GM21390 (cell line): ENCODE data around the gene ADAM22.
A peak's percentile ranks its signal among the peaks of the same experiment; 100 is the strongest.

Experiments
- ATAC-seq: cut with Tn5 transposase; IDR thresholded peaks from one replicate; pipeline ENCODE4 v1.9.1; 2021; ENCODE audit not compliant: unreplicated experiment

The ADAM22 gene

DNA sequence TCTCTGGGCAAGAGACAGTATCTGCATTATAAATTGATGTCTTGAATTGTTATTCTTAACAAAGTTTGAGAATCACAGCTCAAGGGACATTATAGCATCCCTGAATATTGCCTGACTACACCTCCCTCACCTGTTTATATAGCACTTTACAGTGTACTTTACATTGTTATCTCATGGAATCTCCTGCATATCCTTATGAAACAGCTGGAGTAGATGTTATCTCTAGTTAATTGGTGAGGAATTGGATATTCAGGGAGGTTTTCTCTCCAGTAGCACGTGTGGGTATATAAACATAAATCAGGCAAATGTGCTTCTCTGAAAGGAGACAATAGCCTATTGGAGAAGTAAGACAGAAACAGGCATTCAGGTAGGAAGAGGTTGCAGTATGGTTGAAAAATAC lies 168.6 kb downstream of the ADAM22 start:
- no peak for ATAC-seq

DNA sequence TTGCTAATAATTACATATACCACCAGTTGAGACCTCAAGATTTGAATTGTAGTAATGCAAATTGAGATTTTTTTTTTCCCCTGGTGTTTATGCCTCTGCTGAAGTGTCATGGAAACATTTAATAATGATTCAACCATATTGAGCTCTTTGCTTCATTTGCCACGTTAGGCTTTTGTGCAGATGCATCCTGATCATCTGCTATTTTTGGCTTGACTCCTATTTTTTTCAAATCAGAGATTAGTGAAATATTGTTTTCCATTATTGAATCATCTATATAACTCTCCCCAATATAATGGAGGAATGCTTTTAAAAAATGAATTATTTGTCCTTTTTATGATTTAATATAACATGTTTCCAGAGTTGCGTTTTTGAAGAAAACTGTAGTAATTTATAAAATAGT lies 170.7 kb downstream of the ADAM22 start:
- ATAC-seq: no peak

DNA sequence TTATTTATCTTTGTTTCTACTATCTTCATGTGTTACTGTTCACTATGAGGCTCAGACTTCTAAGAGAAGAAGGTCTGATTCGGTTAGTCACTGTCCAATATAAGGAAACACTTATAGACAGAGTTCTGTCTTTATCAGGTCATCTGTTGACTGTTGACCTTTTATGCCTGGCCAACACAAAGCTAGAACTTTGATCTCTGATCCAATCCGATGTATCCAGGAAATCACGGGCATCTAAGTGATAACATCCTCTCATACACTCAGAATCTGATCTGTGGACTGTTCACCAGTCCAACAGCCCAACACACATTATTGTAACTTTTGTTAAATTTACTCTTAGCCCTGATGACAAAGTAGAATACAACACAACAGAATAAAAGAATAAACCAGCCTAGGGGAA lies 171.2 kb downstream of the ADAM22 start:
- ATAC-seq: no peak

DNA sequence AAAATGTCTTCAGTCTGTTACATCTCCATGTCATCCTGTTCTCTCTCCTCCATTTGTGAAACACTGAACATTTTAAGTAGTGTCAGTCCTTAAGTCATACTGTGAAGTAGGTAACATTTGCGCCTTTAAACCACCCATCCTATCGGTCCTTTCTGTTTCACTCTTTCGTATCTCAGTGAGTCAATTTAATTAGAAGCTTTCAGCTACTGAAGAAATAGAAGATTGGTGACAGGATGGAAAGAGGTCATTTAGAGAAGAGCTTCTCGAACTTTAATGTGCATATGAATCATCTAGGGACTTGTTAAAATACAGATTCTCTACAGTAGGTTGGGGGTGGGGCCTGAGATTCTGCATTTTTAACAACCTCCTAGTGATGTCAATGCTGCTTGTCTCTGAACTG lies 172.4 kb downstream of the ADAM22 start:
- ATAC-seq: no peak

DNA sequence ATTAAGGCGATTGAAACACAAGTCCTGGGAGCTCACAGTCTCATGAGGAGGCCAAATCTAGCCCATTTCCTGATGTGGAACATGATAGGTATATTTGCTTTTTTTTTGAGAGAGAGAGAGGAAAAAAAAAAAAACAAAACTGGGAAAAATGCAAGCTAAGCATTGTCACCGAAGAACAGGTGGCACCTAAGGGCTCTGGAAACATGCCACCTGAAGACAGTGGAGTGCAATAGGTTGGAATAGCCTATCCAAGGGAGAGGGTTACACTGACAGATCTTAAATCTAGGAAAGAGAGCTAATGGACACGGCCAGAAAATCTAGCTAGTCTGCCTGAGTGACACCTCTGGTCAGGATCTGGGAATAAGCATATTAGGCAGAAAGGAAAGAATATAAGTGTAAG lies 175.6 kb downstream of the ADAM22 start:
- ATAC-seq: no peak

DNA sequence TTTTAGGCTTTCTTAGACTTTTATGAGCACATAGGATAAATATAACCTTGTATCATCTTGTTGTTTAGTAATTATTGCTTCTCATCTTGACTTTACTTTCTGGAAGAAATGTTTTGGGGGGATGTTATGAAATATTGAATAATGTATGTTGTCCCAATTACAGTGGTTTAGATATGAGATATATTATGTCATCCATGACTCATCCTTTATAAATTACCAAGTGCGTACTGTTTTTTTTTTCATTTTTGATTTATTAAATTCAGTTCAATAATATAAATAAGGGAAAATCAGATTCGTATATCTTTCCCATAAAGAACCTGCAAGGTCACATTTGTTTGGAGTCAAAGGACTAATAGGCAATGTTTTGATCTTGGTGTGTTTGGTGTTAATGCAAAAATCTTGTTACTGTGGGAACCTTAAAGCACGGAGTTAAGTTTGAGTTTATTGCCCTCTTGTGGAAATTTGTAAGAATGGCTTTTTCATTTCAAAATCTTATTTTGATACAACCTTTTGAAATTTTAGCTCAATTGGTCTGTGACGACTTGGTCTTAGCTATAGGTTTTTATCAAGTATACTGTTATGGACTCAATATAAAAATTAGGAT lies 177.2 kb downstream of the ADAM22 start:
- ATAC-seq: no peak

DNA sequence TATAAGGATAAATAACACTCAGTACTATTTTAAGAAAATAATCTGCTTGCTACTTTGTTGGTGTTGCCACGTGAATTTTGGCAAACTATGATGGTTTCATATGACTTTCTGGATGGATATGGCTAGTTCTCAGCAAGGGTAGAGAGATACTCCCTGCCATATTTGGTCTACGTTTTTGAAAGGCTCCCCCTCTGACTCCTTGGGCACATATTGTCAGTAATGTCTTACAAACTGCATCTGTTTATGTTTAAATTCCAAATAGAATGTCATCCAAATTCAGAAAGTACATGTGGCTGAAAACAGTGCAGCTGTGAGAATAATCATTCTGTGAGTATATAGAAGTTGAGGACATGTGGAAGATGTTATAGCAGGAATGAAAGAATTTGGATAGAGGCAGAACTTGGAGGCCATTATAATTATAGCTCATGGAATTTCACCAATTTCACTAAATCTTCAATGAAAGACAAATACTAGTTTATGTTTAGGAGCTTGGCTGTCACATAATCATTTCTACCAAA lies 178.0 kb downstream of the ADAM22 start:
- no peak for ATAC-seq

DNA sequence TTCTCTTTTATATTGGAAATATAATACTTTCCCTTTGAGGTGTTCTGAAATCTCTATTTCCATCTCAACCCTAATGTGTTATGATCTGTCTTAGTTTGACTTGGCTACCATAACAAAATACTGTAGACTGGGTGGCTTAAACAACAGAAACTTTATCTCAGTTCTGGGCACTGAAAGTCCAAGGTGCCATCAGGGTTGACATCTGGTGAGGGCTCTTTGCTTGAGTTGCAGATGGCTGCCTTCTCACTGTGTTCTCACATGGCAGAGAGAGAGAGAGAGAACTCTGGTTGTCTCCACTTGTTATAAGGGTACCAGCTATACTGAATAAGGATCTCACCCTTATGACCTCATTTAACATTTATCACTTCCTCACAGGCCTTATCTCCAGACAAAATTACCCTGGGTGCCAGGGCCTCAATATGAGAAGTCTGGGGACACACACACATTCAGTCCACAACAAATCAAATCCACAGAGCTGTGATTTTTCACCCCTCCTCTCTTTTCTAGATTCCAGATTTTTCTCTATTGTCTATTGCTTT lies 181.3 kb downstream of the ADAM22 start:
- no peak for ATAC-seq

DNA sequence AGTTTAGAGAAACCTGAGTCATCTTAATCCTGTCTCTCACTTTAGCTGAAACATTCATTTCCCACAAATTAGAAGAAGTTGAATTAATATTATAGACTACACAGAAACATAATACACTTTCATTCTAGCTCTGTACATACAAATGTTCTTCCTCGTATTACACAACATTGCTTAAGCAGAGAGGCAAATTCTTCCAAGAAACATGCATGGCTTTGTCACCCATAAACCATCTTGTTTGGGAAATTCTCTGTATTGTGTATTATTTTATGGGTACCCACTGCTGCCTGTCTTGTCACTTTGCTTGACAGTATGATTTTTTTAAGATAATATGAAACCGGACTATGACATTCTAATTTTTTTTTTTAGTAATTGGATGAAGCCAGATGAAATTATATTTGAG lies 181.8 kb downstream of the ADAM22 start:
- ATAC-seq: no peak

DNA sequence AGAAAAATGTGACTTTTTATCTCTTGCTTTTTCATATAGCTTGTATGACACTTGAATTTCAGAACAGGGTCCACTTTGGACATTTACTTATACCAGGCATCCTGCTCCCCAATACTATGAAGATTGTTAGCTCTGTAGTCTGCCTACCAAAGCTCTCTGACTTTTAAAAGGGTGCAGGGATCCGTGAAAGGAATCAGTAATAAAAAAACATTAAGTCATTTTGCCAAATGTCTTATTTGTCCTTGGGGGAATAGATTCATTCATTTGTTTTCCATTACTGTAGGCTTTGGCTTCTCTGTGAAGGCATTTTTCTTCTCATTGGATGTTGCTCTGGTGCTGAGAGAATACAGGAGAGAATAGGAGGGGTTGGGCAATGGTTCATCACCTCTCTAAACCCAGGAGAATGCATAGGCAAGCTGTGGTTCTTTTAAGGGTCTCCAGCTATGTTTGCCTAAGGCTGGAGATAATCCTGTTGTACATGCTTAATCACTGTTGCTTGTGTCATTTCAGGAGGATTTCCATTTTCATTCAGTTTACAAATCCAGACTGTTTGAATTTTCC lies 182.3 kb downstream of the ADAM22 start:
- no peak for ATAC-seq

DNA sequence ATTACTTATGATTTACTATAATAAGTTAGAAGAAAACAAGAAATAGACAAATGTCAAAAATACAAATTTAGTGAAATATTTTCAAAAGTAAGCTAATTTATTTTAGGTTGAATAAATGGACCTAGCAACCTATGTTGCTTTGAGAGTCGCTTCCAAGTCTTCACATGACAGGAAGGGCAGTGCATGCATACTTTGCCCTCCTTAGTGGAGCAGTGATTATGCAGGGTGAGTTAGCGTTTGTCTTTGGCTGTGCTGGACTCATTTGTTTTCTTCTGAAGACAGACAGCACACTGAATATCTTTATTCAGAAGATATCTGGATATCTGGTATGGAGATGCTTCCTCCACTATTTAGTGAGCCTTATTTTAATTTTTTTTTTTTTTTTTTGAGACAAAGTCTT lies 183.3 kb downstream of the ADAM22 start:
- no peak for ATAC-seq

DNA sequence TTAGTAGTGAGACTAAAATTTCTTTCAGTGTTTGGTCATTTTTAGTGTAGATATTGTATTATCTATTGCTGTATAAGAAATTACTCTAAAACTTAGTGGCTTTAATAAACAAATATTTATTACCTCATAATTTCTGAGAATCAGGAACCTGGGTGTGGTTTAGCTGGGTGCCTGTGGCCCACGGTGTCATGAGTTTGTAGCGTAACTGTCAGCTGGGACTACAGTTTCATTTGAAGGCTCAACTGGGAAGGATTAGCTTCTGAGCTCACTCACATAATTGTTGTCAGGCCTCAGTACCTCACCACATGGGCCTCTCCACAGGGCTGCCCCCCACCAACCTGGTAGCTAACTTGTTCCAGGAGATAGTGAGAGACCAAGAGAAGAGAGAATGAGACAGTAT lies 187.3 kb downstream of the ADAM22 start:
- ATAC-seq: no peak

DNA sequence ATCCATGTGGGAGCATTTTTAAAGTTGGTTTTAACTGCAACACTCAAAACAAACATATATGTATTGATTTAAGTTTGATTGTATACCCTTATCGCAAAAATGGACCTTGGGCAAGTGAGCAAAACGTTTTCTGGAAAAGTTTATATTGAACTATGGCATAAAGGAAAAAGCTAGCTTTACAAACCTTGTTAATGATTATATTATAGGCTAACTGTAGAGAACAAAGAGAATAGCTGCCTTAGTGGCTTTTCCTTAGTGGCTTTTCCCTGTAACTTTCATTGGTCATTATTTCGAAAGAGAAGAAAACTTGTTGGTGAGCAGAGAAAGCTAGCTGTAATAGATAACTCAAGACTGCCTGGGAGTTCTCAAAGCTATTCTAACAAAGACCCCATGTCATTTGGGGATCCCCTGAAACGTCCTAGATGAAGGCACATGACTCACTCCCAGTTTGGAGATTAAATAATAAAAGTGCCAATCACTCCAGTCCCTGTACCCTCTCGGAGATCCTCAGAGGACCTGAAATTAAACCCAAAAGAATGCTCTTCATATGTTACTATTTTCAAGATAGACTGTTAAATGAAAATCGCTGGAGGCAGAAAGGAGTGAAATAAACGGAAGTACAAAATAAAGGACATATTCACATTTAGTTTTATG lies 193.7 kb downstream of the ADAM22 start:
- ATAC-seq: no peak

DNA sequence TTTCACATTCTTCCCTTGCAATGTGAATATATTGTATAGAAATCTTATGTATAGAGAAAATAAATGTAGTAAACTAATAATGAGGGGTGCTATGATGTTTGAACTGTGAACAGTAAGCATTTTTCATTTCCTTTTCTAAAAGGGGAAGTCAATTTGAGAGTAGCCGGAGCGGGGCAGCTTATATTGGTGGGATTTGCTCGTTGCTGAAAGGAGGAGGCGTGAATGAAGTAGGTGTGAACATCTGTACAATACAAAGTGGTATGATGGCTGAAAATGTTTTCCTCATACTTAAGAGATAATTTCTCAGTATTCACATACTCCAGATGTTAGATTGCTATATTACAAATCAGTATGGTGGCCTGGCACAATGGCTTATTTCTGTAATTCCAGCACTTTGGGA lies 198.7 kb downstream of the ADAM22 start:
- peak; percentile 85 for ATAC-seq

DNA sequence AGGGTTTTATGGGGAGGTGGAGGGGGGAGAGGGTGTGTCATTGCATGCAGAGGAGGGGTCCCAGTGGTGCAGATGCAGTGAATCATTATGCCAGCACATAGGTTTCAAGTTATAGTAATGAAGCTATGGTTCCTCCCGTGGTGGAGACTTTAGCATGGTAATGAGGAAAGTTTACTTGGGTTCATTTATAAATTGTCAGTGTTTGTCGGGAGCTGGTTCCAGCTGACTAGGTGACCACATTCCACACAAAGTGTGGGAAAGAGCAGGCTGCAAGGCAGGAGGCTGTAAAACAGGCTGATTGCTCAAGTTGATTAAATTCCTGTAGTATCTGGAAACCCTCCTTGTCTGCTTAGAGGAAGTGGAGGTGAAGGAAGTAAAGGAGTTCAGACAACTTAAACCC lies 206.9 kb downstream of the ADAM22 start:
- no peak for ATAC-seq

DNA sequence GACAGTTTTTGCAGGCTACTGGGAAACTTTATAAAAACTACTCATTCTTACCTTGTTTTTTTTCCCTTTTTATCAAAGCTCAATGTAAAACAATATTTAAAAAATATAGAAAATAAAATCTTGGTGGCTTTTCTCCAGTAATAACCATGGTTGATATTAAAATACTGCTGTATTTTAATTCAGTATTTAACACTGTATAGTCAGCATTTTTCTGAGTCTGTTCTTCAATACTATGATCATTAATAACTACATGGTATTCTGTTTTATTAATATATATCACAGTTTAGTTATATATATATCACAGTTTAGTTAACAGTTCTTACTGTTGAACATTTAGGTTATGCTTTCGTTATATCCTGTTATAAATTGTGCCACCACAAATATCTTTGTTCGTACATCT lies 207.4 kb downstream of the ADAM22 start:
- no peak for ATAC-seq

DNA sequence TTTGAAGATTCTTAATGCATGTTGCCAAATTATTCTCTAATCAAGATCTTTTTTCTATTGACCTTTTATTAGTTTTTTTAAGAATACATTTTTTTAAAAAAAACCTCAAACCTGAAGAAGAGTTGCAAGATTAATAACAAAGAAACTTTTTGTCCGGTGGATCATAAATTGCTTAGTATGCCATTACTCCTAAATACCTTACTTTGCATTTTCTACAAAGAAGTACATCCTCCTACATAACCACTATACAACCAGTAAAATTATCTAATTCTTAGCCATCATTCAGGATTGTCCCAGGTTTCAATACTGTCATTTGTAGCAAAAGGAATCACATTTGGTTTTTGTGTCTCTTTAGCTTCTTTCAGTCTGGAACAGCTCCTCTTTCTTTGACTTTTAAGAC lies 207.9 kb downstream of the ADAM22 start:
- ATAC-seq: no peak

DNA sequence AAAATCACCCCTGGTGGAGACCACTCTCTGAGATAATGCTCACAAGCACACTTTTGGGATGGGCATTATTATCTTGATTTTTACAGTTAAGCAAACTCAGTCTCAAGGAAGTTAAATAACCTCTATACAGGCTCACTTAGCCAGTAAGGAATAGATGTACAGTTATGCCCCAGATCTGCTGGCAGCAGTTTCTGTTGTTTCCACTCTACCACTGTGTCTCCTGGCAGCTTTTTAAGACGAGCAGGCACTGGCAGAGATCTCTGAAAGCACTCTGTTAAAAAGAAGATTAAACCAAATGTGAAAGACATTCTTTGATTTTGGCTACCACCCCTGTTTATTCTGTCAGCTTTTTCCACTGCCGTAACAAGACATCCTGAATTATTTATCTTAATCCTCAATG lies 212.6 kb downstream of the ADAM22 start:
- ATAC-seq: no peak

DNA sequence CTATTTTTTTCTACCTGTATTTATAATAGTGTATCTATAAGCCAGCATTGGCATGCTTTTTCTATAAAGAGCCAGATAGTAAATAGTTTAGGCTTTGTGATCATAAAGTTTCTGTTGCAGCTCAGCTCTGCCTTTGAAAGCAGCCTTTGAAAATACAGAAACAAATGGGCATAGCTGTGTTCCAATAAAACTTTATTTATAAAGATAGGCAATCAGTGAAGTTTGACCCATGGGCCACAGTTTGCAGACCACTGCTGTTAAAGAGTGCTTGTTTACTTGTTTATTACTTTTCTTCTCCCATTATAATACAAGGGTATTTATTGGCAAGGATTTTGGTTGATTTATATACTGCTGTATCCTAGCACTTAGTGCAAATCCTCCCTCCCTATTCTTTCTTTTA lies 213.3 kb downstream of the ADAM22 start:
- no peak for ATAC-seq

DNA sequence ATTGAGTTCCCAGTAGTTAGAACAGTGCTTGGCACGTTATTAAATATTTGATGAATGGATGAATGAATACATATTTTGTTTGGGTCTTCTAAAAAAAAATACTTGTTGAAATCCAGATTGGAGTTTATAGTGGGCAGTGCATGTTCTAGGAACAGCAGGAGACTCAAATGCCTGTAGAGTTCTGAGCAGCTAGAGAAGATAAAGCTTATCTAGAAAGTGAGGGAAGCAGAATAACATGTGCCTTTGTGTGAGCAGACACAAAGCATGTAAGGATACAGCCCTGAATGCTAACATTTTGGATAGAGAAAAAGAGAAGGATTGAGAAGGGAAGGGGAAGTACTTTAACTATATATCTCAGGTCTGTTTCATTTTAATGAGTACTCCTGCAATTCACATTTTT lies 213.9 kb downstream of the ADAM22 start:
- ATAC-seq: no peak

DNA sequence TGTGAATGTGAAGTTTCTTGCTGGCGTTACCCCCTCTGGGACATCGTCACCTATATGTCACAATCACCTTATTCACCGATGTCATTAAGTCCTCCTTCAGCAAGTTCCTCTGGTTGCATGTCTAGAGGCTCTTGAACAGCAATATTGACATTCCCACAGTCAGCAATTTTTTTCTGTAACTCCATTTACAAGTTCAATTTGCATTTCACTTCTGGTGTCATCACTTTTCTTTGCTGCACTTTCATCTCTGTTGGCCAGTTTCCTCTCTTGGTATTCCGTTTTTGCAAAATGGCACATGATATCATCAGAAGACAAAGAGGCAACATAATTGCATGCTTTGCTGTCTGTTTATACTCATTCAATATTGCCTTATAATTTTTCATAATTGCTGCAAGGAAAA lies 216.0 kb downstream of the ADAM22 start:
- no peak for ATAC-seq

DNA sequence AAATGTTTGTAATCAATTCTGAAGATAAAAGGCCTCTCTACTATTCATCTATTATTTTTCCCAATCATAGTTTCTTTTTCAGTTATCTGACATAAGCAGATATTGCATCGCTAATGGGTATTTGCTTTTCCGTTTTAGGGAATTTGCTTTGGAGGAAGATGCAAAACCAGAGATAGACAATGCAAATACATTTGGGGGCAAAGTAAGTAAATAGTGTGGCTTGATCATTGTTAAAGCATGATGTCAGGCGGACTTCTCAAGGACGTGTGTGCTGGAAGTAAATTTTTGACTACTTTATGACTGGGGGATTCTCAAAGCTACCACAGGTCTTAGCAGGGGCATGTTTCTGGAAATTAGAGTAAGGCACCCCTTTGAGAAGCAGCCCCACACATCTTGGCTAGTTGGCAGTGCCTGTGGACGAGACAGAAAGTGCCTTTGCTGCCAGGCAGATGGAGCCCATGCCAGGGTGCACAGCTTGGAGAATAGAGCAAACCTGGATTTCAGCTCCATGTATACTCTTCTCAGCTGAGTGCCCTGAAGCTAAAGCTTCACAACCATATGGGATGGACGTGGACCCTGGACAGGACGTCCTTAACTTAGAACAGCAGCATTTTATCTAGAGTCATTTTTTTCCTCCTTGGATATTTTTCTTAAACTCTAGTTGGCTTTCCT lies 217.2 kb downstream of the ADAM22 start:
- ATAC-seq: no peak
